Islet precursor cell (in vitro differentiated cells): ENCODE data around the gene ALDH9A1.
A peak's percentile ranks its signal among the peaks of the same experiment; 100 is the strongest.

Experiments used
- DNase-seq: peaks from one replicate; pipeline ENCODE4 v3.0.0-alpha.2; 2018

ALDH9A1 gene

GRCh38 chr1:165644064-165644735 lies 54.2 kb downstream of the ALDH9A1 start:
- no peak for DNase-seq

GRCh38 chr1:165641231-165641987 lies 57.0 kb downstream of the ALDH9A1 start:
- DNase-seq = no peak

DNA sequence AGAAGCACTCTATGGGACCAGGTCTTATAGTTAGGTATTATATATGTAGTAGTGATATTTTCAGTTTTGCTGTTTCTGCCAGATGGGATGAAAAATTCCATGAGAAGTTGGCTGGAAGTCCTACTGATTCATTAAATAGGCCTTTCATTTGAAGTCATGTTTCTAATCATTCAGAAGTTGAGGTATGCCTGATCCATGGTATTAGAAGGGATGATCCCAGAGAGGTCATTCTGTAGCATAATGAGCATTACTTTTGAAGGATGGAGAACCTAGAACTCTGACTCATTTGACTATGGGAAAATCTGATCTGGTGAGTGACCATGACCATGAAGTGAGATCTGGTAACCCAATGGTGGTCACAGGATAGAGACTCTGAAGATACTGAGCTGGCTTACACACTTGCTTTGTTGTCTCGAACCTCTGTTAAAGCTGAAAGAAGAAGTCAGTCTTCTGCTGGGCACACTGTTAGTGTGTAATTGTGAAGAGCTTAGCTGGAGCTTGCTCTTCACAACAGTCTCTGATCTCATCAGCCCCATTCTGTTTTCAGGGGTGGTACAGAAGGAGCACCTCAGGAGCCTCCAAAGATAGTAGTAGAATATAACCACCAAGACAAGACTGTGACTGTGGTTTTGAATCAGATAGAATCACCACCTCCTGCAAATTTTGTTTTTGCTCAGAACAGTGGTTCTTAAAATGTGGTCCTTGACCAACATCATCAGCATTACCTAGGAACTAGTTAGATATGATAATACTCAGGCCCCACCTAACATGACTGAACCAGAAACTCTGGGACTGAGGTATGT lies 58.3 kb downstream of the ALDH9A1 start:
- DNase-seq = peak; percentile 12

- peak; percentile 11 for DNase-seq
These were observed 60.2 kb downstream of the ALDH9A1 start for GRCh38 chr1:165638211-165638610.

- DNase-seq = peak; percentile 34
These were observed 60.9 kb downstream of the ALDH9A1 start for GRCh38 chr1:165637427-165637826.

GRCh38 chr1:165635823-165636222 lies 62.5 kb downstream of the ALDH9A1 start:
- no peak for DNase-seq

GRCh38 chr1:165635329-165635728 lies 63.0 kb downstream of the ALDH9A1 start:
- DNase-seq = peak; percentile 5

DNA sequence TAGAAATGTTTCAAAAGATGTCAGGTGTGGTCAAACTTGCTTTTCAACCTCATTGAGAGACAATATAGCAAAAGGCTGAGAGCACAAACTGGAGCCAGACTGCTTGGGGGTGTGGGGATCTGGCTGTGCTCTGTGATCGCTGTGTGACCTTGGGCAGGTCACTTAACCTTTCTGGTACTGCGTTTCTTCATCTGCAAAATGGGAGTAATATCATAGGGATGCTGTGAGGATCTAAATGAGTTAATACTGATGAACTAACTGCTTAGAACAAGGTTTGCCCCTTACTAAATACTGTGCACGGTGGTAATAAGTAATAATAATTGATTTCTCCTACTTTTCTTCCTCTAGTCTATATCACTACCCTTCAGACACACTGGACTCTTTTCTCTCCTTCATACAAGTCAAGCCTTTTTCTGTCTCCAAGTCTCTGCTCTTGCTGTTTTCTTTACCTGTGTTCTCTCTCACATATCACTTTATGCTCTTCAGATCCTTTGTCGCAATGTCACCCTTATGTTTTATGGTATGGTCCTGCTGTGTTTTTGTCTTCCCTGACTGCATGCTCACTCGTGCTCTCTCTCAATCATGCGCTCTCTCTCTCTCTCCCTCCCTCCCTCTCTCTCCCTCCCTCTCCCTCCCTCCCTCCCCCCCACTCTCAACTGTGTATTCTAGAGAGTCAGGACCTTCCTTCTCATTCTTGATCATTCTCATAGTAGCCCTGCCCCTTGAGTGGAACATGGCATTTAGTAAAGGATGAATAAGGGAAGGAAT lies 64.0 kb downstream of the ALDH9A1 start:
- peak; percentile 35 for DNase-seq

- DNase-seq = peak; percentile 19
These were observed 64.7 kb downstream of the ALDH9A1 start for GRCh38 chr1:165633614-165634013.

GRCh38 chr1:165632491-165632890 lies 65.9 kb downstream of the ALDH9A1 start:
- DNase-seq = peak; percentile 38

- no peak for DNase-seq
These were observed 66.3 kb downstream of the ALDH9A1 start for GRCh38 chr1:165632152-165632469.

DNA sequence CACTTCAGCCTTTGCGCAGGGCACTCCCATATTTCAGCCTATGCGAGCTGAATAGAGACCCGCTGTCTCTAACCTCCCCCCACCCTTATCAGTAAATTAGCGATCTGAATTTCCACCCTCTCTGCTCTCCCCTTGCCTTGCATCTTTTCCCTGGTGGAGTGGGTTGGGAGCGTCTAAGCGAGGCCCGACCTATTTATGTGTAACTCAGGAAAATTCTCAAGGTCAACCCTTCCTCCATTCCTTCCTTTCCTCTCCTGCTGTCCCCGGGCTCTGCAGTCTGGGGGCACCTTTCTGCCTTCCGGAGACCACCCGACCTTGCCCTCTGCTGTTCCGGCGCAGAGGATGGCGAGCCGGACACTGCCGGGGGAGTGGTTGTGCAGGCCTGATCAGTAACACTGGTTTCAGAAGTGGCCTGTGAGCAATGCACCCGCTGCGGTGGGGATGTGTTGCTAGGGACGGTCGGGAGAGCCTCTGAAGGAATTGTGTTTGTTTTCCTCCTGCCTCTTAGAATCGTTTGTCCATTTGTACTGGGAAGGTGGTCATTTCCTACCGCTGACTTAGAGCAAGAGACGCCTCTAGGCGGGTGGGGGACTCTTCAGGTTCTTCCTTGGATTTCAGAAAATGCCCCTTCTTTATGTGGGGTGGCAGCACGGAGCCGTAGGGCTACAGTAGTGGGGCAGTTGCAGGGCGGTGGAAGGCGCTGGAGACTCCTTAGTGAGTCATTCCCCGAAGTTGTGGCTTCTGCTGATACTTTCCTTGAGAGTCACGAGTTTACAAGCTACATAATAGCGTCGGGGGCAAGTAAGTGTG lies 66.8 kb downstream of the ALDH9A1 start:
- peak; percentile 90 for DNase-seq

DNA sequence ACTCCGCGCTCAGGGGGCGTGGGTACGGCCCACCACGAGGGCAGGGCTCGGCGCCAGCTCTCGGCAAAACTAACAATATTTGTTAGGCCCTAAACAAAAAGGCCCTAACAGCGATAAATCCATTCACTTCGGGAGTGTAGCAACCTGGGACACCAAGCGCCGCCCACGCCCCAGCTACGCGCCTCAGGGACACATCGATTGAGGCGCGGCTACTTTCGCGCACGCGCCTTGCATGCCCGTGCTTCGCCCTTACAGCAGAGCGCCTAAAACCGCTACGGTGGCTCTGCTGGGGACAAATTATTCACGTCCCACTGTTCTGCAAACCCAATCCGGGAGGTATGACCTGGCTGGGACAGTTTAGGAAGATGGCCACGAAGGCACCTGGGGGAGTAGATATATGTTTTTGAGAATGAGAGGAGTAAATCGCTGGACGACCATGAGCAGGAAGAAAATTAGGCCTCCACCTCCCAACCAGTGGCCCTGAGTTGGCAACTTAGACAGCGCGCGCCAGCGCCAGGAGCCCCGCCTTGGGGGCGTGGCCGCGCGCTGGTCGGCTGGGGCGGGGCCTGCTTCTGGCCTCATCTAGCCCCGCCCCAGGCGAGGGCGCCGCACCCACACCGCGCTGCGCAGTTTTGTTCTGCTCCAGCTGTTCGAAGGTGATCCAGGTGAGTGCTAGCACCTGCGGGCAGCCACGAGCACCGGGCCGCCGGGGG lies 67.6 kb downstream of the ALDH9A1 start, which contains the start of gene MGST3:
MGST3 (plus strand) TSS at position 606 of the 713 bp plus-strand sequence. CDS start 18,614 bp downstream, outside the sequence.
- peak; percentile 97 for DNase-seq

- DNase-seq = peak; percentile 79
These were observed 68.3 kb downstream of the ALDH9A1 start for GRCh38 chr1:165629848-165630628.

DNA sequence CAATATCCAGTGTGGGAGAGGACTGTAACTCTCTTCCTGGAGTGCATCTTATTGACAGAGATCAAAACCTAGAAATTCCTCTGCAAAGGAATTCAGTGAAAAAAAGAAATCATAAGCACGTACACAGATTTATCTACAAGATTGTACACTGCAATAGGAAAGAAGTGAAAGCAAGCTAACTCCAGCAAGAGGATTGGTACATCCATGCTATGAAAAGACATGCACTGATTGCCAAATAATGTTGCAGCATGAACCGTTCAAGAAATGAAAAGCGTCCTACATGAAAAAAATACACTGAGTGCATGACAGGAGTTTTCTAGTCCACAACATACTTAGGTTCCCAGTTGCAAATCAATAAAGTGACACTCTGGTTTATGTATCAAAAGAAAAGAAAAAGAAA lies 69.2 kb downstream of the ALDH9A1 start:
- no peak for DNase-seq

DNA sequence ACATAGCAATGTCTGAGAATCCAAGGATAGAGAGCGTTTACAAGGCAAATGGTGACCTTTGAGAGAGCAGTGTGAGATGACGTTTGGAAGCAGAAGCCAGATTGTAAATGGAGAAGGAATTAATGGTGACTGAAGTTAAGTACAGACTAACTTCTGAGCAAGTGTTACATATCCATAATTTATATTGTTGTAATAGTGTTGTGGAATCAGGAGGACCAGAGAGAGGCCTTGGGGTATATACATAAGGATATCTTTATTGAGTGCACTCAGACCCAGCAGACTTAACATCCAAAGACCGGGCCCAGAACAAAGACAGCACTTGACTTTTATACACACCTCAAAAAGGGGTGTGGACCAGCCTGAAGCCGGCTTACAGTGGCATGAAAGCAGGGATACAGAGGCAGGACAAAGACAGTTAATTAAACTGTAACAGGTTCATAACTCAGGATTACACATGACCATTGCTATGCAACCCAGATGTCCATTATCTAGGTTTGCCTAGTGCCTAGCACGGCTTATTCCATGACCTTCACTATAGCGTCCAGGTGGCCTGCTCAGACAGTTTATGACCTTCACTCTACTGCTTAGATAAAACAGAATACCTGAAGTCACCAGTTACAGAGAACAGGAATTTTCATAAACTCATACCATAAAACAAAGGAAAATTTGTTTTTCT lies 70.1 kb downstream of the ALDH9A1 start:
- no peak for DNase-seq

GRCh38 chr1:165624441-165624840 lies 73.9 kb downstream of the ALDH9A1 start:
- DNase-seq = no peak

GRCh38 chr1:165623624-165624023 lies 74.7 kb downstream of the ALDH9A1 start:
- DNase-seq = no peak

DNA sequence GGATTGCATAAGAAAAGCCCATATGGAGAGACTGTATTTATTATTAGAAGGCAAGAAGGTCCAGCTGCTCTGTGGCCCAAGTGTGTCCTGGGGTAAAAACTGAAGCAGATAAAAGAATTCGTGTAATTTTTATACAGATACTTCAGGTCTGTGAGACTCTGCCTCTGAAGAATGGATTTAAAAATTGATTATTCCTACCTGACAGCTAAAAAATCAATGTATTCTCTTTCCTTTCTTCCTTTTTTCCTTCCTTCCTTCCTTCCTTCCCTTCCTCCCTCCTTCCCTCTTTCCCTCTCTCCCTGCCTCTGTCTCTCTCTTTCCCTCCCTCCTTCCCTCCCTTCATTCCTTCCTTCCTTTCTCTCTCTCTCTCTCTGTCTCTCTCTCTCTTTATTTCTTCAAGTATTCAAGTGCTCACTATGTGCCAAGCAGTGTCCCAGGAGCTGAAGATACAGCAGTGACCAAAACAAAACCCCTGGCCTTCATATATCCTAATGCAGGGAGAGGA lies 78.7 kb downstream of the ALDH9A1 start:
- no peak for DNase-seq
